Cardiac fibroblast (primary cell): Measurements from ENCODE around the gene SMC3.

Source experiments
- DNase-seq, 2 donors: peaks; one replicate each; pipeline versions ENCODE4 v3.0.0 to v3.0.0-alpha.2; 2010; ENCODE audit warnings: low read depth in 2 of 2
- H3K4me3 ChIP-seq, 2 donors: replicated peaks in 1 of 2; 1 replicate in 1 of 2; 2 replicates in 1 of 2; pipeline ENCODE4 v1.5.1; 2011; ENCODE audit warnings: low read depth in 2 of 2, low read length in 2 of 2, mild to moderate bottlenecking in 2 of 2, moderate library complexity in 1 of 2
- TF ChIP-seq, protein P1 (sequence below): IDR thresholded peaks from one replicate; pipeline ENCODE4 v1.5.1; 2011; ENCODE audit warnings: low read depth, mild to moderate bottlenecking, low read length, inconsistent platforms

SMC3 gene

DNA sequence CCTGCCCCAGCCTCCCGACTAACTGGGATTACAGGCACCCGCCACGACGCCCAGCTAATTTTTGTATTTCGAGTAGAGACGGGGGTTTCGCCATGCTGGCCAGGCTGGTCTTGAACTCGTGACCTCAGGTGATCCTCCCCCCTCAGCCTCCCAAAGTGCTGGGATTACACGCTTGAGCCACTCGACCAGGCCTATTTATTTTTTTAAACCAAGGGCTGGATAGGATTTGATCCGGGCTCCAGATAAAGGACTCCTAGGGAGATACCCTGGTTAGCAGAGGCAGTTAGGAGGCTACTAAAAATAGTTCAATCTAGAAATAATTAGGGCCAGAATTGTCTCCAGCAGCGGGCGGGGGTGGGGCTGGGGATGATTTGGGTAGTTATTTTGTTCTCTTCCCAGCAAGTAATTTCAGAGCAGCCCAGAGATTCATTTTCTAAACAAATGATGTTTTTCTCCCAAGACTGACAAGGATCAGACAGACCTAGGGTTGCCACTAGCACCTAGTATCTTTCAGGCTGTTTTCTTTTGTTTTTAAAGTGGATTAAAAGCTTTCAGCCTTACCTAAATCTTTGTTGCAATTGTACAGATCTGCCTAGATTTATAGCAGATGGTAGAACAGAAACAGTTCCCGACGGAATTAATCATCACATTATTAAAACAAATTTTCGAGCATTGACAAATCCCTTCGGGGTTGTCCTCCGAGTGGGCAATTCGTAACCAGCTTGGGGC is 859 bp upstream of the SMC3 start:
- peak overlapping the region; percentile 86 to 95 for H3K4me3 ChIP-seq
- TF ChIP-seq, protein P1, sequence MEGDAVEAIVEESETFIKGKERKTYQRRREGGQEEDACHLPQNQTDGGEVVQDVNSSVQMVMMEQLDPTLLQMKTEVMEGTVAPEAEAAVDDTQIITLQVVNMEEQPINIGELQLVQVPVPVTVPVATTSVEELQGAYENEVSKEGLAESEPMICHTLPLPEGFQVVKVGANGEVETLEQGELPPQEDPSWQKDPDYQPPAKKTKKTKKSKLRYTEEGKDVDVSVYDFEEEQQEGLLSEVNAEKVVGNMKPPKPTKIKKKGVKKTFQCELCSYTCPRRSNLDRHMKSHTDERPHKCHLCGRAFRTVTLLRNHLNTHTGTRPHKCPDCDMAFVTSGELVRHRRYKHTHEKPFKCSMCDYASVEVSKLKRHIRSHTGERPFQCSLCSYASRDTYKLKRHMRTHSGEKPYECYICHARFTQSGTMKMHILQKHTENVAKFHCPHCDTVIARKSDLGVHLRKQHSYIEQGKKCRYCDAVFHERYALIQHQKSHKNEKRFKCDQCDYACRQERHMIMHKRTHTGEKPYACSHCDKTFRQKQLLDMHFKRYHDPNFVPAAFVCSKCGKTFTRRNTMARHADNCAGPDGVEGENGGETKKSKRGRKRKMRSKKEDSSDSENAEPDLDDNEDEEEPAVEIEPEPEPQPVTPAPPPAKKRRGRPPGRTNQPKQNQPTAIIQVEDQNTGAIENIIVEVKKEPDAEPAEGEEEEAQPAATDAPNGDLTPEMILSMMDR: no peak
- DNase-seq: no peak

DNA sequence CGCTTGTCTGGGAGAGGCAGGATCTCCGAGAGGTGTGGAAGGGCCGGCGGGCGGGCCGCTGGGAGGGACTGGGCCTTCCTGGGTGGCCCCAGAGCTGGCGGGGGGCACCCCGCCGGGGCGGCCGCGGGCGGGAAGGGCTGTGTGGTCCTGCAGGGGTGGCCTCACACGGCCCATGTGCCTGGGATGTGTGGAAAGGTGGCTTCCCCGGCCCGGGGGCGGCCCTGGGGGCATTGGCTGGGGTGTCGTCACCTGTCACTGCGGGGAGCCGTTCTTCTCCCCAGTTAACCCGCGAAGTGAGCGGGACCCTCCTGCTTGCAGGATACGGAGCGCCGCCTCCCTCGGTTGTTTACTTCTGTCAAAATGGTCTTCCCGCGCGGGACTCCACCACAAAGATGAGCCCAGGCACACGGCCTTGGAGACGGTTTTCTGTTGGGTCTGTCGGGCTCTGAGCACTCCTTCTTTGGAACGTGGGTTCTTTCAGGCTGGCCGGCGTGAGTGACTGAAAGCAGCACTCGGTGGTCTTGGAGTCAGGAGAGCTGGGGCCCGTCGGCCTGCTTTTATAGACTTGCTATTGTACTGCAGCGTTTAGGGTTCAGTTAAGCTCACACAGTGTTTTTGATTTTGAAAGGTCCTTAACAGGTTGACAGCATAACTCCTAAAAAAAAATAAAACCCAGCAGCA is 700 bp downstream of the SMC3 start:
- TF ChIP-seq, protein P1: no peak
- peak overlapping the region; percentile 86 to 95 for H3K4me3 ChIP-seq
- peak; percentile 26 to 29 for DNase-seq

DNA sequence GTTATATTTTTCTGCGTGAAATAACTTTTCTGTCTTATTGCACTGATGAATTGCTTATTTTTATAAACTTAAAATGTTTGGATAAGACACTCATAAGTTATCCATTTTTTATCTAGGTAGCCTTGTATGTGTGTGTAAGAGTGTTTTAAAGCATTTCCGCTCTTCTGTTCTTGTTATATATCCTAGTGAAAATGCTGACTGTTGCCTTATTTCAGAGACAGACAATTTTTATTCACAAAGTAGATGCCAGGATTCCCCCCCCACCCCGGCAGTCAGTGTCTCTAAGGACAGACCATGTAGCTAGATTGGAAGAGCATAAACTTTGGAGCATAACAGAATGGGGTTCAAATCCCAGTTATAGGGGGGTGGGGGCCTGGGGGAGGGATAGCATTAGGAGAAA is 1.6 kb downstream of the SMC3 start:
- TF ChIP-seq, protein P1: no peak
- H3K4me3 ChIP-seq: peak overlapping the region in 1 of 2 donors; percentile 86
- no peak for DNase-seq

DNA sequence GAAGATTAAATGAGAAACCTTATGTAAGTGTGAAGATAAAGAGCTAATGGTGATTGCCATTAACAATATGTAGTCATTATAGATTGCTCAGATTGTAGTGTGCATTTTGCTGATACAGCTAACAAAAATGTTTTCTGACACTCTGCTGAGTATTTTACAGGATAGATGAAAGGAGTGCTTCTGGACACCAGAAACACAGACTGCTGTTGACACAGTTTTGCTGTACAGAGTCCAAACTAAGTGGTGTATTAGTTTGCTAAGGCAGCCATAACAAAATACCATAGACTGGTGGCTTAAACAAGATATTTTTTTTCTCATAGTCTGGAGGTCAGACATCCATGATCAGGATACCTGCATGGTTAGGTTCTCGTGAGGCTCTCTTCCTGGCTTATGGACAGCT is 2.2 kb downstream of the SMC3 start:
- H3K4me3 ChIP-seq: no peak overlapping the region
- DNase-seq: no peak
- TF ChIP-seq, protein P1: no peak

DNA sequence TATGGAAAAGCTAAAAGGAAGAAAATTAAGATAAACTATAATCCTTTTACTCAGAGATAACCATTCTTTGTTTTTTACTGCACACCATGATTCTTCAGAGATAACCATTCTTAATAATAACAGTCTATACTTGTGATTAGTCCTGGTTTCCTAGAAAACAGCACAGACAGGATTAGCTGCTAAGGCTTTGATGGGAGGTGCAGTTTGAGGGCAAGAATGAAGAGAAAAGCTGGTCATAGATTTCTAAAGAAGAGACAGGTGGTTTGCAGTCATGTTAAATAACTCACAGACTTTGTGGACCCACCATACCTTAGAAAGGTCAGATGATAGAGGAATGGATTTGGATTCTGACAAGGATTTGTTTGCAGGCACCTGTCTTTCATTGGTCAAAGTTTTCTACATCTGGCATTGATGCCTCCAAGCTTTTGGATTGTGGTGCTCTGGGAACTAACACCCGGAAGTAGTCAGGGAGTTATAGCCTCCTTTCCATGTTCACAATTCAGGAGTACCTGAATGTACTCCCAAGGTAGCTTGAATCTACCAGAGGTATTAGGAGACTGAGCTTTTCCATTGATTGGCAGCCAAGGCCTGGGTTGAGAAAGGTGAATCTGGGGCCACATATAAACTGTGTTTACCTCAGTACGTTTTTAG is 3.7 kb downstream of the SMC3 start:
- TF ChIP-seq, protein P1: no peak
- no peak for DNase-seq
- no peak overlapping the region for H3K4me3 ChIP-seq

DNA sequence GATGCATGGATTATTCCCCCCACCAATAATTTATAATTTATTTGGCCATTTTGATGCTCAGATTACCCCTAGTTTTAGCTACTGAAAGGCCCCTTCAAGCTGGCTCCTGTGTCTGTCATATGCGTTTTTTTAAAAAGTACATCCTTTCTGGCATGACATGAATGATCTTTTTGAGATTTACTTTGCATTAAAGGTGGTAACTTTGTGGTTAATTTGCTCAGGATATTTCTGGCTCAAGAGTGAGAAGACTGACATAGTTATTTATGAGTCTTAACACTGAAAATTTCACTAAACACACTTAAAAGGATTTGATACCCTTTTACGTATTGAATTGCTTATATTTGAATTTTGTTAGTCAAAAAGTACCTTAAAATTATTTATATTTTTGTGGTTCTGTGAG is 5.4 kb downstream of the SMC3 start:
- no peak for DNase-seq
- TF ChIP-seq, protein P1: no peak
- no peak overlapping the region for H3K4me3 ChIP-seq
